ENCODE data around the gene HOXA9. TPM values are rescaled to one million over a fixed set of nuclear protein-coding genes. Genes with fewer than 3 reads are reported as not detected.

The HOXA9 gene
- total RNA-seq, 4 donors from 2014 or later: 0.63 to 1.9 (median 0.67) TPM; not detected in 1

- peaks cover 67% of the 10 kb centered on the region for H3K27me3 ChIP-seq
Observed at GRCh38 chr7:27203365-27203953, 38.1 kb upstream of the HOXA9 start.

GRCh38 chr7:27202862-27203134 is 37.5 kb upstream of the HOXA9 start:
- WGBS, 2 donors: 16 to 19% methylated on average over 3 of the region's 3 CpGs
- intact Hi-C loops (cut with DNase I): loop anchor here (10.0 kb wide), 1 partner anchor 722 kb away; no protein-coding TSS in a partner anchor
- Histone ChIP-seq H3K27me3 (peaks cover 69% of the 10 kb centered on the region), H3K27ac (no peak overlapping the region), H3K4me3 (replicated peaks in 1 of 3) (no peak overlapping the region), H3K4me1 (peaks cover 9 to 39% of the 10 kb centered on the region in 2 donors), H3K9me3 (no peaks in the 10 kb centered on the region), H3K36me3 (no peaks in the 10 kb centered on the region)
- no peak for DNase-seq
- no peak for TF ChIP-seq POLR2A (IDR thresholded peaks at IDR 0.05)
- TF ChIP-seq CTCF (IDR thresholded peaks at IDR 0.05): no peak

More at GRCh38 chr7:27203365-27203953, 38.1 kb upstream of the HOXA9 start:
- no peak overlapping the region for H3K4me3 ChIP-seq (replicated peaks in 1 of 3)
- peaks cover 9 to 37% of the 10 kb centered on the region in 2 donors for H3K4me1 ChIP-seq
- DNase-seq: no peak
- H3K27ac ChIP-seq: no peak overlapping the region
- no peaks in the 10 kb centered on the region for H3K9me3 ChIP-seq
- intact Hi-C loops (cut with DNase I): loop anchor here (10.0 kb wide), 1 partner anchor 721 kb away; no protein-coding TSS in a partner anchor
- 23 to 25% methylated on average over 8 to 10 of the region's 10 CpGs for WGBS, 2 donors
- TF ChIP-seq POLR2A (IDR thresholded peaks at IDR 0.05) (no peak), CTCF (IDR thresholded peaks at IDR 0.05) (no peak)
- H3K36me3 ChIP-seq: no peaks in the 10 kb centered on the region

- peaks cover 9 to 39% of the 10 kb centered on the region in 2 donors for H3K4me1 ChIP-seq
- H3K27me3 ChIP-seq: peaks cover 75% of the 10 kb centered on the region
- H3K27ac ChIP-seq: no peak overlapping the region
- H3K9me3 ChIP-seq: no peaks in the 10 kb centered on the region
- WGBS, 2 donors: 17 to 24% methylated on average over 22 to 29 of the region's 30 CpGs
- H3K4me3 ChIP-seq (replicated peaks in 1 of 3): no peak overlapping the region
- intact Hi-C loops (cut with DNase I): loop anchor here (10.0 kb wide), 1 partner anchor 723 kb away; no protein-coding TSS in a partner anchor
- no peaks in the 10 kb centered on the region for H3K36me3 ChIP-seq
- TF ChIP-seq POLR2A (IDR thresholded peaks at IDR 0.05): no peak
- no peak for TF ChIP-seq CTCF (IDR thresholded peaks at IDR 0.05)
- no peak for DNase-seq
Observed at GRCh38 chr7:27202018-27202861, 36.9 kb upstream of the HOXA9 start.

GRCh38 chr7:27201580-27202017 is 36.3 kb upstream of the HOXA9 start:
- TF ChIP-seq CTCF (IDR thresholded peaks at IDR 0.05): no peak
- no peak for TF ChIP-seq POLR2A (IDR thresholded peaks at IDR 0.05)
- intact Hi-C loops (cut with DNase I): loop anchor here (10.0 kb wide), 1 partner anchor 723 kb away; no protein-coding TSS in a partner anchor
- H3K27ac ChIP-seq: no peak overlapping the region
- H3K9me3 ChIP-seq: no peaks in the 10 kb centered on the region
- H3K36me3 ChIP-seq: no peaks in the 10 kb centered on the region
- WGBS, 2 donors: 21 to 24% methylated on average over 4 of the region's 4 CpGs
- H3K27me3 ChIP-seq: peaks cover 81% of the 10 kb centered on the region
- peaks cover 9 to 39% of the 10 kb centered on the region in 2 donors for H3K4me1 ChIP-seq
- DNase-seq: no peak
- no peak overlapping the region for H3K4me3 ChIP-seq (replicated peaks in 1 of 3)
